SK-N-SH (cell line): ENCODE results near the gene PHOSPHO2. TPM values are rescaled to one million over a fixed set of nuclear protein-coding genes. Genes with fewer than 3 reads are reported as not detected.

Experiments
- CTCF ChIA-PET: fragments of 300-600, 350-600 bp; formaldehyde crosslinking; extraction: SDS; loops from one replicate; lab custom pipeline; 2021; lab: Yijun Ruan, JAX
- POLR2A ChIA-PET: fragments of 350-600 bp; sonication (Branson Sonifier 250); formaldehyde crosslinking; extraction: SDS; loops from one replicate; lab custom pipeline; 2020; ENCODE audit warnings: antibody characterized with exemption, inconsistent platforms; lab: Yijun Ruan, JAX
- DNase-seq: peaks from one replicate; pipeline ENCODE4 v3.0.0; 2012
- H2AFZ ChIP-seq: fragments of 200-600 bp; sonication (generic); 2 replicates; pipeline ENCODE4 v1.8.1; 2016; ENCODE audit warnings: antibody characterized with exemption, mild to moderate bottlenecking, low read depth
- H3F3A ChIP-seq: fragments of 200-600 bp; sonication (generic); replicated peaks from 2 replicates; pipeline ENCODE3; 2016; ENCODE audit warnings: antibody characterized with exemption, mild to moderate bottlenecking; ENCODE audit not compliant: insufficient read depth
- H3K27ac ChIP-seq, 2 experiments: fragments of 200-500 bp in 1 of 2; fragments of 200-600 bp in 1 of 2; sonication (Bioruptor generic) in 1 of 2; sonication (generic), shearing (Covaris generic) in 1 of 2; 2 replicates each; pipeline versions ENCODE4 v1.5.1 to v1.6.1; 2014 to 2016; ENCODE audit warnings: low read depth in 2 of 2, inconsistent platforms in 1 of 2, low read length in 1 of 2, mild to moderate bottlenecking in 1 of 2, mixed read lengths in 1 of 2
- H3K27me3 ChIP-seq: fragments of 200-600 bp; sonication (generic), shearing (Covaris generic); 2 replicates; pipeline ENCODE4 v1.6.1; 2016; ENCODE audit warnings: mixed run types; ENCODE audit not compliant: insufficient read depth
- H3K36me3 ChIP-seq, 2 experiments: fragments of 200-500 bp in 1 of 2; fragments of 200-600 bp in 1 of 2; sonication (Bioruptor generic) in 1 of 2; sonication (generic) in 1 of 2; replicated peaks in 1 of 2; 2 replicates each; pipeline versions ENCODE3 to v1.5.1; 2014 to 2016; ENCODE audit warnings: low read length in 1 of 2, mild to moderate bottlenecking in 1 of 2; ENCODE audit not compliant: insufficient read depth in 2 of 2, control insufficient read depth in 1 of 2
- H3K4me1 ChIP-seq, 2 experiments: fragments of 200-500 bp in 1 of 2; fragments of 200-600 bp in 1 of 2; sonication (Bioruptor generic) in 1 of 2; sonication (generic), shearing (Covaris generic) in 1 of 2; 2 replicates each; pipeline versions ENCODE4 v1.5.1 to v1.6.1; 2014 to 2016; ENCODE audit warnings: low read depth in 1 of 2, low read length in 1 of 2, mixed run types in 1 of 2; ENCODE audit not compliant: insufficient read depth in 2 of 2, control insufficient read depth in 1 of 2
- H3K4me2 ChIP-seq: fragments of 200-600 bp; sonication (generic), shearing (Covaris generic); 2 replicates; pipeline ENCODE4 v1.6.1; 2017; ENCODE audit warnings: mixed run types
- H3K4me3 ChIP-seq, 2 experiments: fragments of 200-500 bp in 1 of 2; fragments of 200-600 bp in 1 of 2; sonication (Bioruptor generic) in 1 of 2; sonication (generic), shearing (Covaris generic) in 1 of 2; 2 replicates each; pipeline versions ENCODE4 v1.5.1 to v1.8.1; 2014 to 2016; ENCODE audit warnings: low read depth in 2 of 2, inconsistent platforms in 1 of 2, low read length in 1 of 2, mild to moderate bottlenecking in 1 of 2, mixed read lengths in 1 of 2, moderate library complexity in 1 of 2
- H3K79me2 ChIP-seq: fragments of 200-600 bp; sonication (generic); 2 replicates; pipeline ENCODE4 v1.8.1; 2017; ENCODE audit warnings: mild to moderate bottlenecking; ENCODE audit not compliant: insufficient read depth
- H3K9ac ChIP-seq: fragments of 200-600 bp; sonication (generic); 2 replicates; pipeline ENCODE4 v1.6.1; 2017; ENCODE audit warnings: mixed run types
- H3K9me2 ChIP-seq: fragments of 200-600 bp; sonication (generic); 2 replicates; pipeline ENCODE4 v1.6.1; 2017; ENCODE audit warnings: mixed run types
- H3K9me3 ChIP-seq: fragments of 200-600 bp; sonication (generic); 2 replicates; pipeline ENCODE4 v1.6.1; 2017; ENCODE audit warnings: mixed run types, mild to moderate bottlenecking, moderate library complexity
- H4K20me1 ChIP-seq: fragments of 200-600 bp; sonication (generic); 2 replicates; pipeline ENCODE4 v1.6.1; 2017; ENCODE audit warnings: mild to moderate bottlenecking, mixed run types; ENCODE audit not compliant: insufficient read depth
- CHD2 ChIP-seq: fragments of 150-350 bp; IDR thresholded peaks from 2 replicates; pipeline ENCODE4 v1.6.1; 2018; ENCODE audit warnings: low read length; ENCODE audit not compliant: partially characterized antibody
- CTCF ChIP-seq: fragments of 200-600 bp; sonication (generic); IDR thresholded peaks from 2 replicates; pipeline ENCODE4 v1.6.1; 2017; ENCODE audit warnings: antibody characterized with exemption, mild to moderate bottlenecking, moderate library complexity
- ELF1 ChIP-seq: IDR thresholded peaks from 2 replicates; pipeline ENCODE4 v1.4.0; 2012
- EZH2phosphoT487 ChIP-seq: fragments of 200-600 bp; sonication (generic); IDR thresholded peaks from 2 replicates; pipeline ENCODE4 v1.6.1; 2017; ENCODE audit warnings: low read depth, mixed run types, mild to moderate bottlenecking, antibody characterized with exemption, moderate library complexity, borderline replicate concordance
- FOSL2 ChIP-seq: IDR thresholded peaks from 2 replicates; pipeline ENCODE4 v1.4.0; 2012; ENCODE audit warnings: low read depth, mild to moderate bottlenecking, moderate library complexity, borderline replicate concordance
- FOXM1 ChIP-seq: IDR thresholded peaks from 2 replicates; pipeline ENCODE4 v1.4.0; 2012; ENCODE audit warnings: low read depth, mild to moderate bottlenecking
- MEF2A ChIP-seq: IDR thresholded peaks from 2 replicates; pipeline ENCODE4 v1.4.0; 2012; ENCODE audit warnings: low read depth, borderline replicate concordance
- MXI1 ChIP-seq: IDR thresholded peaks from 2 replicates; pipeline ENCODE4 v1.6.1; 2012; ENCODE audit warnings: mild to moderate bottlenecking, low read depth, low read length, improper control_type of control experiment
- NFIC ChIP-seq: IDR thresholded peaks from 2 replicates; pipeline ENCODE4 v1.4.0; 2012; ENCODE audit warnings: borderline replicate concordance
- POLR2AphosphoS5 ChIP-seq: IDR thresholded peaks from 2 replicates; pipeline ENCODE4 v1.6.1; 2012; ENCODE audit warnings: low read depth, low read length
- RXRA ChIP-seq: IDR thresholded peaks from 2 replicates; pipeline ENCODE4 v1.4.0; 2012; ENCODE audit warnings: low read depth, mild to moderate bottlenecking, borderline replicate concordance
- SMC3 ChIP-seq: IDR thresholded peaks from 2 replicates; pipeline ENCODE4 v1.6.1; 2012; ENCODE audit warnings: low read depth, low read length, improper control_type of control experiment
- TAF1 ChIP-seq: IDR thresholded peaks from 2 replicates; pipeline ENCODE4 v1.6.1; 2012; ENCODE audit warnings: low read depth, mild to moderate bottlenecking, low read length, moderate library complexity, borderline replicate concordance
- TCF12 ChIP-seq: IDR thresholded peaks from 2 replicates; pipeline ENCODE4 v1.4.0; 2012
- ZBTB33 ChIP-seq: IDR thresholded peaks from 2 replicates; pipeline ENCODE4 v1.4.0; 2012; ENCODE audit warnings: low read depth, borderline replicate concordance
- WGBS: methylation state at CpG from one replicate; pipeline ENCODE4 v1.1.6; 2017; ENCODE audit warnings: low lambda C conversion rate; 5-methylcytosine and 5-hydroxymethylcytosine counted together
- polyA plus RNA-seq, 3 experiments: library from polyadenylated mRNA; depleted of rRNA; stranded (reverse); fragments of >200 nt; gene quantifications; 2 replicates each; pipeline ENCODE4 v1.2.3, GENCODE V29; 2012
- TF ChIP-seq, protein P1 (sequence below): IDR thresholded peaks from 2 replicates; pipeline ENCODE4 v1.4.0; 2012; ENCODE audit warnings: low read depth, borderline replicate concordance

Gene PHOSPHO2
- polyA plus RNA-seq, 1 of the 3 experiments (the other 2 are of a cell fraction) = 1.1 TPM

DNA sequence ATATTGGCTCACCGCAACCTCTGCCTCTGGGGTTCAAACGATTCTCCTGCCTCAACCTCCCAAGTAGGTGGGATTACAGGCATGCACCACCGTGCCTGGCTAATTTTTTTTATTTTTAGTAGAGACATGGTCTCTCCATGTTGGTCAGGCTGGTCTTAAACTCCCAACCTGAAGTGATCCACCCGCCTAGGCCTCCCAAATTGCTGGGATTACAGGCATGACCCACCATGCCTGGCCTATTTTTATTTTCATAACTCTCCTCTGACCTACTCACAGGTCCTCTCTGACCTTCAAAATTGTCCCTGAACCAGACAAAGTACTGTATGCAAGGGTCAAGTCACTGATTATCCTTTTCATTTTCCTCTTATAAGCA is 23.4 kb downstream of the PHOSPHO2 start:
- WGBS = 63% methylated on average over 4 of the region's 4 CpGs
- no peaks in the 10 kb centered on the region for H3K9me3 ChIP-seq
- peak overlapping the region in 1 of 2 experiments; percentile 100; a peak in 2 of 4 replicates for H3K27ac ChIP-seq
- CTCF ChIA-PET = interaction anchor here (3.8 kb wide), 1 partner anchor 24 kb away, joined by 20 read pairs; the partner anchor contains the start of genes CFAP210 and PHOSPHO2
- no peak overlapping the region for H3K9ac ChIP-seq
- no peaks in the 10 kb centered on the region for H3K79me2 ChIP-seq
- no peaks in the 10 kb centered on the region for H3K36me3 ChIP-seq
- POLR2A ChIA-PET = interaction anchor here (1.2 to 4.8 kb wide), 4 partner anchors 9 to 110 kb away, joined by 4 to 50 read pairs (median 7); partner anchors contain the start of genes KLHL23 and UBR3
- no peak for DNase-seq
- peak overlapping the region; percentile 57; the same call in 1 of the 2 replicates for H2AFZ ChIP-seq
- no peak overlapping the region for H3K4me3 ChIP-seq
- no peak for TF ChIP-seq MXI1
- TF ChIP-seq RXRA = no peak
- no peak for TF ChIP-seq EZH2phosphoT487
- TF ChIP-seq SMC3 = no peak
- TF ChIP-seq TAF1 = no peak
- TF ChIP-seq MEF2A = no peak
- TF ChIP-seq FOSL2 = no peak
- TF ChIP-seq, protein P1, sequence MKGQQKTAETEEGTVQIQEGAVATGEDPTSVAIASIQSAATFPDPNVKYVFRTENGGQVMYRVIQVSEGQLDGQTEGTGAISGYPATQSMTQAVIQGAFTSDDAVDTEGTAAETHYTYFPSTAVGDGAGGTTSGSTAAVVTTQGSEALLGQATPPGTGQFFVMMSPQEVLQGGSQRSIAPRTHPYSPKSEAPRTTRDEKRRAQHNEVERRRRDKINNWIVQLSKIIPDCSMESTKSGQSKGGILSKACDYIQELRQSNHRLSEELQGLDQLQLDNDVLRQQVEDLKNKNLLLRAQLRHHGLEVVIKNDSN = no peak
- no peak for TF ChIP-seq ELF1
- TF ChIP-seq CTCF = no peak
- TF ChIP-seq ZBTB33 = no peak
- TF ChIP-seq TCF12 = no peak
- TF ChIP-seq CHD2 = no peak
- no peak for TF ChIP-seq NFIC
- TF ChIP-seq POLR2AphosphoS5 = no peak
- no peak for TF ChIP-seq FOXM1
- TF ChIP-seq, all 33 proteins: peak for 0
- no peaks in the 10 kb centered on the region for H3K9me2 ChIP-seq
- H3K27me3 ChIP-seq = no peaks in the 10 kb centered on the region
- H3K4me2 ChIP-seq = no peak overlapping the region
- peaks cover 16 to 51% of the 10 kb centered on the region in 2 experiments; a peak in 2 of 4 replicates for H3K4me1 ChIP-seq
- no peaks in the 10 kb centered on the region for H4K20me1 ChIP-seq
- no peaks in the 10 kb centered on the region for H3F3A ChIP-seq
